ENCODE data around the gene SPON1. TPM values are rescaled to one million over a fixed set of nuclear protein-coding genes. Genes with fewer than 3 reads are reported as not detected.

SPON1 gene
- total RNA-seq, 1 experiment from 2014 or later = 0.20 TPM

DNA sequence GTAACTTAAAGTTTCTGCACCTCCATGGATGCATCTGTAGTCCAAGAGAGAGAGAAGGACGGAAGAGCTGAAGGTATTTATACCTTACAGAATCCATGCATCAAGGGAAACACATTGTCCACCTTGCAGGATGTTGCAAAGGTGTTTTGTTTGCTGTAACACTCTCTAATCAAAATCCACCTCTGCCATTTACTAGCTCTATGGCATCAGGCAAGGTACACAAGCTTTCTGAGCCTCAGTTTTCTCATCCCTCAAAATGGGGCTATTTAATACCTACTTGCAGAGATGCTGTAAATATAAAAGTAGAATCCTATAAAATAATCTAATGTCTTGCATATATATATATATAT lies 21.6 kb upstream of the SPON1 start:
- Histone ChIP-seq H2AFZ (ENCODE audit: low read length) (no peak overlapping the region), H4K8ac (replicated peaks; ENCODE audit: insufficient read length, low read depth, low read length) (no peak overlapping the region), H2BK15ac (ENCODE audit: low read depth, low read length) (no peak overlapping the region), H2BK20ac (ENCODE audit: low read depth, low read length, poor library complexity, severe bottlenecking) (no peak overlapping the region), H3K23me2 (ENCODE audit: insufficient read length, low read depth, low read length, poor library complexity, severe bottlenecking) (no peaks in the 10 kb centered on the region), H3K27ac (ENCODE audit: insufficient read length, low read depth, low read length) (no peak overlapping the region), H2BK12ac (ENCODE audit: insufficient read length, low read depth, low read length) (no peak overlapping the region), H3K4ac (ENCODE audit: low read depth, low read length) (no peak overlapping the region), H4K5ac (ENCODE audit: insufficient read length, low read depth, low read length) (no peak overlapping the region), H3T11ph (ENCODE audit: low read length) (no peak overlapping the region), H3K9ac (ENCODE audit: extremely low read depth, insufficient read length, low read length) (no peak overlapping the region), H3K79me2 (ENCODE audit: insufficient read depth, low read length) (no peaks in the 10 kb centered on the region), H3K27me3 (ENCODE audit: insufficient read depth, low read length) (no peaks in the 10 kb centered on the region), H4K91ac (ENCODE audit: insufficient read length, low read depth, low read length) (no peak overlapping the region), H2BK5ac (ENCODE audit: insufficient read length, low read length) (no peak overlapping the region), H3K23ac (ENCODE audit: insufficient read length, low read depth, low read length) (no peak overlapping the region), H3K79me1 (ENCODE audit: insufficient read depth, low read depth, low read length, poor library complexity, severe bottlenecking) (no peaks in the 10 kb centered on the region), H2BK120ac (ENCODE audit: low read depth, low read length, poor library complexity, severe bottlenecking) (no peak overlapping the region), H3K4me2 (ENCODE audit: insufficient read depth, insufficient read length, low read length) (no peak overlapping the region), H3K18ac (ENCODE audit: insufficient read length, low read depth, low read length) (no peak overlapping the region), H2AK5ac (ENCODE audit: insufficient read length, low read length) (no peak overlapping the region), H4K20me1 (ENCODE audit: control insufficient read depth, insufficient read depth, insufficient read length) (no peaks in the 10 kb centered on the region), H3K4me1 (ENCODE audit: insufficient read depth, low read length) (no peaks in the 10 kb centered on the region; the same call in 1 of the 2 replicates), H3K56ac (ENCODE audit: insufficient read length, low read depth, low read length) (no peak overlapping the region), H3K14ac (ENCODE audit: insufficient read depth, low read length) (no peak overlapping the region), H3K9me3 (ENCODE audit: control insufficient read depth, low read depth, low read length) (no peaks in the 10 kb centered on the region)
- Mint-ChIP-seq H3K9me3 (peaks cover 21 to 26% of the 10 kb centered on the region in 2 experiments), H3K27me3 (ENCODE audit: low read depth) (no peaks in the 10 kb centered on the region; the same call in 1 of the 2 replicates), H3K4me1 (peaks cover 0 to 3% of the 10 kb centered on the region in 2 experiments; a peak in 2 of 4 replicates), H3K4me3 (no peak overlapping the region), H3K27ac (no peak overlapping the region), H3K36me3 (ENCODE audit: insufficient read depth in 1 of 3, low read depth in 3 of 3) (peaks cover 6 to 24% (median 7%) of the 10 kb centered on the region in 3 experiments)
- TF ChIP-seq, protein P1, sequence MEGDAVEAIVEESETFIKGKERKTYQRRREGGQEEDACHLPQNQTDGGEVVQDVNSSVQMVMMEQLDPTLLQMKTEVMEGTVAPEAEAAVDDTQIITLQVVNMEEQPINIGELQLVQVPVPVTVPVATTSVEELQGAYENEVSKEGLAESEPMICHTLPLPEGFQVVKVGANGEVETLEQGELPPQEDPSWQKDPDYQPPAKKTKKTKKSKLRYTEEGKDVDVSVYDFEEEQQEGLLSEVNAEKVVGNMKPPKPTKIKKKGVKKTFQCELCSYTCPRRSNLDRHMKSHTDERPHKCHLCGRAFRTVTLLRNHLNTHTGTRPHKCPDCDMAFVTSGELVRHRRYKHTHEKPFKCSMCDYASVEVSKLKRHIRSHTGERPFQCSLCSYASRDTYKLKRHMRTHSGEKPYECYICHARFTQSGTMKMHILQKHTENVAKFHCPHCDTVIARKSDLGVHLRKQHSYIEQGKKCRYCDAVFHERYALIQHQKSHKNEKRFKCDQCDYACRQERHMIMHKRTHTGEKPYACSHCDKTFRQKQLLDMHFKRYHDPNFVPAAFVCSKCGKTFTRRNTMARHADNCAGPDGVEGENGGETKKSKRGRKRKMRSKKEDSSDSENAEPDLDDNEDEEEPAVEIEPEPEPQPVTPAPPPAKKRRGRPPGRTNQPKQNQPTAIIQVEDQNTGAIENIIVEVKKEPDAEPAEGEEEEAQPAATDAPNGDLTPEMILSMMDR (conservative IDR thresholded peaks at IDR 0.05) = no peak
- no CpG with 5 or more reads among the region's 1 CpG for WGBS (ENCODE audit: extremely low coverage, insufficient read length, low lambda C conversion rate)
- no peak for DNase-seq

Data from H9 (cell line).